ACC112 (cell line): ENCODE measurements around the gene BMPR1A.

Source experiments
- H2AFZ ChIP-seq: fragments of 200-600 bp; sonication (generic); one replicate; pipeline ENCODE4 v1.6.0; 2017; ENCODE audit warnings: antibody characterized with exemption, low read length; ENCODE audit not compliant: unreplicated experiment
- H3K27ac ChIP-seq: fragments of 200-600 bp; sonication (generic); 2 replicates; pipeline ENCODE4 v1.5.1; 2014; ENCODE audit warnings: low read depth, mild to moderate bottlenecking, antibody characterized with exemption, low read length, moderate library complexity
- H3K27me3 ChIP-seq: fragments of 200-600 bp; sonication (generic); 2 replicates; pipeline ENCODE4 v1.6.1; 2014; ENCODE audit warnings: mild to moderate bottlenecking, antibody characterized with exemption, low read length, moderate library complexity, mixed read lengths; ENCODE audit not compliant: insufficient read depth
- H3K36me3 ChIP-seq: fragments of 200-600 bp; sonication (generic); 2 replicates; pipeline ENCODE4 v1.6.1; 2016; ENCODE audit warnings: mild to moderate bottlenecking, antibody characterized with exemption, low read length, moderate library complexity, mixed read lengths; ENCODE audit not compliant: insufficient read depth
- H3K4me1 ChIP-seq: fragments of 200-600 bp; sonication (generic); one replicate; pipeline ENCODE4 v1.6.1; 2016; ENCODE audit warnings: low read length, mixed read lengths; ENCODE audit not compliant: insufficient read depth, unreplicated experiment, control insufficient read depth
- H3K4me3 ChIP-seq: fragments of 200-600 bp; sonication (generic); 2 replicates; pipeline ENCODE4 v1.5.1; 2014; ENCODE audit warnings: mild to moderate bottlenecking, low read depth, low read length
- H3K79me2 ChIP-seq: fragments of 200-600 bp; sonication (generic); one replicate; pipeline ENCODE4 v1.6.0; 2016; ENCODE audit warnings: low read length; ENCODE audit not compliant: control insufficient read depth, unreplicated experiment, insufficient read depth

Gene BMPR1A

DNA sequence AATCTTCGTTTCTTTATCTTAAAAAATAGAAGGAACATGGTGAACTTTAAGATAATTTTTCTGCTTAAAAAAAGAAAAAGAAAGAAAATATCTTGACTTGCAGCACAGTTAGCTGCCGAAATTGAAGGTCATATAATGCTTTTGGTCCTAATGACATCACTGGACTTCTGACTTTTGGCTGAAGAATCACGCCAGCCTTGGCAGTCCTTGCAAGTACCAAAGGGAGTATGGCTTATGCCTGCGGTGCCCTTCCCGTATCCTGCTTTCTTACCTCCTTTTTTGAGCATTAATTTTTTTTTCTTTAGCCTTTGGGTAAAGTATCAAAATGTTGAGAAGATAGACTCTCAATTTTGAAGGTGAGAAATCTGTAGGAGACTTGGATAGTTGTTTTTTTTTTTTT is 7.0 kb downstream of the BMPR1A start:
- Histone ChIP-seq H3K27me3 (no peaks in the 10 kb centered on the region), H3K79me2 (peaks cover 84% of the 10 kb centered on the region), H3K4me1 (no peaks in the 10 kb centered on the region), H3K27ac (no peak overlapping the region), H3K36me3 (no peaks in the 10 kb centered on the region), H2AFZ (no peak overlapping the region), H3K4me3 (no peak overlapping the region)

DNA sequence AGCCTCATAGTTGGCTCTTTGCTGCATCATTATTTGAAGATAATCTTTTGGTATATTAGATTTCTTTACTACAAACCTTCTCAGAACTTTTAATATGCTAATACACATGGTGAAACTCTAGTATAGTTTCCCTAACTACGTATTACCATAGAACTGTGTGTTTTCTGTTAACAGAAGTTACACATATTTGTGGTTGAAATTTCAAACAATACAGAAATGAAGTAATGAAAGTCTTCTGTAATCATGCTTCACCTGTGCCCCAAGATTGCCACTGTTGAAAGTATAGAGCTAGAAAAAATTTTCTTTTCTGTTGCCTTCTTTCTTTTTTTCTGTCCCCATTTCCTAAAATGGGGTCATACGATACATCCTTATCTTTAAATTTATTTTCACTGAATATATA is 9.1 kb downstream of the BMPR1A start:
- H3K4me1 ChIP-seq = peaks cover 3% of the 10 kb centered on the region
- peaks cover 85% of the 10 kb centered on the region for H3K79me2 ChIP-seq
- H3K27me3 ChIP-seq = no peaks in the 10 kb centered on the region
- H3K36me3 ChIP-seq = no peaks in the 10 kb centered on the region
- H3K27ac ChIP-seq = no peak overlapping the region
- no peak overlapping the region for H2AFZ ChIP-seq
- H3K4me3 ChIP-seq = no peak overlapping the region

DNA sequence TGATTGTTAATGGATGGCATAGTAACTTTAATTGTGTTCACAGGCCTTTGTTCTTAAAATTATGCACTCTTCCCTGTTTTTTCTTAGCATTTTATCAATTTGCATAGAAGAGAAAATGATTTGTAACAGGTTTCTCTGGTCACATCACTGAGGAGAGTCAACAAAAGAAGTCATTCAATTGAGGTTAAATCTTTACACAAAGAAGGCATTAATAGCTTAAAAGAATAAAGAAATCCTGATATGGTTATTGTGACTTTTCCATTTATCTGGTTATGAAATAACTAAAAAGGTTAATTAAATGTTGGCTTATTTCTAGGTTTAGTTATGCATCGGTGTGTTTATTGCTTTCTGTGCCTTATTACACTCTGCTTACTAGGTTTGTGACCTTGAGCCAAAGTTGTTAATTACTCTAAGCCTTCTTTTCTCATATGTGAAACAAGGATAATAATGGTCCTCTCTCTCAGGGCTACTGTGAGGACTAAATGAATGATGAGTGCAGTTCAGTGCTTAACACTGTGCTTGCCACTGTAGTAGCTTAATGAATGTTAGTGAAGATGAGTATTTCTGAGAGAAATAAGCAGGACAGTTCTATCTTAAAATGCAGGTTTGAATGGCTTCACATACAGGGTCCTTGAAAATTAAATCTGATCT is 12.1 kb downstream of the BMPR1A start:
- Histone ChIP-seq H2AFZ (no peak overlapping the region), H3K4me1 (peaks cover 3% of the 10 kb centered on the region), H3K79me2 (peaks cover 66% of the 10 kb centered on the region), H3K27ac (no peak overlapping the region), H3K36me3 (no peaks in the 10 kb centered on the region), H3K27me3 (no peaks in the 10 kb centered on the region), H3K4me3 (no peak overlapping the region)

DNA sequence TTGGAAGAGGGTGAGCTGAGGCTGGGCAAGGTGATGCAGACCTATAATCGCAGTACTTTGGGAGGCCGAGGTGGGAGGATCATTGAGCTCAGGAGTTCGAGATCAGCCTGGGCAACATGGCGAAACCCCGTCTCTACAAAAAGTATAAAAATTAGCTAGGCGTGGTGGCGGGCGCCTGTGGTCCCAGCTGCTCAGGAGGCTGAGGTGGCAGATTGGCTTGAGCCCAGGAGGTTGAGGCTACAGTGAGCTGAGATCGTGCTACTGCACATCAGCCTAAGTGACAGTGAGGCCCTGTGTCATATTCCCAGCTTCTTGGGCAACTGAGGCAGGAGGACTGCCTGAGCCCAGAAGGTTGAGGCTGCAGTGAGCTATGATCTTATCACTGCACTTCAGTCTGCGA is 13.6 kb downstream of the BMPR1A start:
- Histone ChIP-seq H2AFZ (no peak overlapping the region), H3K36me3 (no peaks in the 10 kb centered on the region), H3K4me3 (no peak overlapping the region), H3K4me1 (peaks cover 10% of the 10 kb centered on the region), H3K27ac (no peak overlapping the region), H3K27me3 (no peaks in the 10 kb centered on the region), H3K79me2 (peaks cover 56% of the 10 kb centered on the region)

DNA sequence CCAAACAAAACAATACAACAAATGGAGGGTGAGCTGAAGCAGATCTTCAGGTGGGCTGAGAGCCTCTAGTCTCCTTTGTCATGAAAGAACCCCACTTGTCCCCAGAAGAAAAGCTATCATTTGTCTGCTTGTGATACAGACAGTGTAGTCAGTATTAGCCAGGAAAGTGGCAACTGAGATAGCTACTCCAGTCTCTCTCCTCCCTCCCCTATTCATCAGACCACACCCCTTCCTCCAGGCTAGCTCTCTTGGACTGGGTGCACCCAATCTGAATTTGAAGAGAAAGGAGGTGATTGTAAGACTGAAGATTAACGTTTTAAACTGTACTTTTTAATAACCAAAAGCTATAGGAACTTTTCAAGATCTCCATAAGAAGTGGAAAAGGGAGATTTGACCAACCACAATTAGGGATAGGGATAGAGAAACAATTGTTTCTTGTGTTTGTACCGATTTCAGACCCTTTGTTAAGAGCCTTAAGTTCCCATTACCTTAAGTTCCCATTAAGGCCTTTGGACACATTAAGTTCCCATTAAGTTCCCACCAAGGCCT is 14.1 kb downstream of the BMPR1A start:
- Histone ChIP-seq H3K36me3 (no peaks in the 10 kb centered on the region), H2AFZ (no peak overlapping the region), H3K27me3 (no peaks in the 10 kb centered on the region), H3K79me2 (peaks cover 60% of the 10 kb centered on the region), H3K27ac (no peak overlapping the region), H3K4me1 (peaks cover 15% of the 10 kb centered on the region), H3K4me3 (no peak overlapping the region)

DNA sequence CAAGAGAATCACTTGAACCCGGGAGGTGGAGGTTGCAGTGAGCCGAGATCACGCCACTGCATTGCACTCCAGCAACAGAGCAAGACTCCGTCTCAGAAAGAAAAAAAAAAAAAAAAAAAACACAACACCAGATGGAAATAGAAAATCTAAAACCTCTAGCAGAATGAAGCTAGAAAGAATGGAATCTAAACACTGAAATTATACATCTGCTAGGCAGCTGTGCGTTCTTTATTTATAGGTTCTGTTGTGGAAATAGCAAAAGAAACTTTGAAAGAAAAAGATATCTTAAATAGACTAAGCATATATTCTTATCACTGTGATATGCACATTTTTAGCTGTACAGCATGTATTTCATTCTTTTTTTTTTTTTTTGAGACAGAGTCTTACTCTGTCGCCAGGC is 17.1 kb downstream of the BMPR1A start:
- Histone ChIP-seq H3K4me1 (peaks cover 16% of the 10 kb centered on the region), H3K36me3 (no peaks in the 10 kb centered on the region), H3K27ac (no peak overlapping the region), H3K79me2 (peaks cover 61% of the 10 kb centered on the region), H3K4me3 (no peak overlapping the region), H2AFZ (no peak overlapping the region), H3K27me3 (no peaks in the 10 kb centered on the region)

DNA sequence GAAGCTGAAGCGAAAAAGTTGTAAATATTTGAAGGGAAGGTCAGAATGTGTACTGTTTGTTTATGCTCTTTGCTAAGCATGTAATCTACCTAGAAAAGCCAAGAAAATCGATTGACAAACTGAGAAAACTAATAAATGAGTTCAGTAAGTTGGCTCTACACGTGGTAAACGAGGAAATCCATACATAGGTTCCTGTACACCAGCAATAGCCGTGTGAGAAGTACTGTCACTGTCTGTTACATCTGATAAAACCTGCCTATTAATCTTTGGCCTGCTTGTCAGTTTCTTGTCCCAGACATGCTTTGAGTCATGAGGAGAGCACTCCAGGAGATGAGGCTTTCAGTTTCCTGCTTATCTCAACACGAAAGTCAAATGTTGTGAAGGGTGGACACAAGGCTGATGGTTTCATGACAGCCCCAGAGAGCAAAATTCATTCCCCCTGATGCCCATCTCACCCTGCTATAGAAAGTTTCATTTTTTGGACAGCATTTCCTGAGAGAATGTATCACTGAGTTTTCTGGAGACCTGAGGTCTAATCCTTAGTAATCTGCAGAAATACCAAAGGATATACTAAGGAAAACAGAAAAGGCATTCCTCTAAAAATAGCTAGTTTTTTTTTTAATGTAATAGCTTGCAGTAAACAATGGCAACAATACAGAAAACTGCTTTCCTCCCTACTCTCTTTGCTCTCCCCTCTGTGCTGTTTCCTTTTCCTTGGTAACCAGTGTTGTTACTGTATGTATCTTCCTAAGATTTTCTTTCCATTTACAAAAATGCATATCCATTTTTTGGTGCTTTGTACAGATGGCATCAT is 18.8 kb downstream of the BMPR1A start:
- H2AFZ ChIP-seq = no peak overlapping the region
- no peaks in the 10 kb centered on the region for H3K27me3 ChIP-seq
- peak overlapping the region; percentile 10 for H3K4me3 ChIP-seq
- H3K79me2 ChIP-seq = peaks cover 57% of the 10 kb centered on the region
- H3K4me1 ChIP-seq = peaks cover 24% of the 10 kb centered on the region
- H3K36me3 ChIP-seq = no peaks in the 10 kb centered on the region
- peak overlapping the region; percentile 12; the same call in 1 of the 2 replicates for H3K27ac ChIP-seq

DNA sequence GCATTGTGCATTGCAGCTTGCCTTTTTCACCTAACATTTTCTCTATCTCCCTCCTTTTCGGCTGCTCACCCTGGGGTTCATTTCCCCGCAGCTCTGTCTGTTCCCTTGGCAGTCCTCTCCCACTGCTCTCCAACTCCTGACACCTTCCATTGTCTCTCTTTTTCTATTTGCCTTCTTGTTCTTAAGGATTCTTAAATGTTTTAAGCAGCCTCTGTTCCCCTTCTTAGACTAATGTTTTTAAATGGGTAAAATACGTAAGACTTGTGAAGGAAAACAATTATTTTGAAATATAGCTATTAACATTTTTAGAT is 19.4 kb downstream of the BMPR1A start:
- Histone ChIP-seq H3K27me3 (no peaks in the 10 kb centered on the region), H3K79me2 (peaks cover 51% of the 10 kb centered on the region), H2AFZ (no peak overlapping the region), H3K36me3 (no peaks in the 10 kb centered on the region), H3K4me1 (peaks cover 23% of the 10 kb centered on the region), H3K4me3 (no peak overlapping the region), H3K27ac (no peak overlapping the region)

DNA sequence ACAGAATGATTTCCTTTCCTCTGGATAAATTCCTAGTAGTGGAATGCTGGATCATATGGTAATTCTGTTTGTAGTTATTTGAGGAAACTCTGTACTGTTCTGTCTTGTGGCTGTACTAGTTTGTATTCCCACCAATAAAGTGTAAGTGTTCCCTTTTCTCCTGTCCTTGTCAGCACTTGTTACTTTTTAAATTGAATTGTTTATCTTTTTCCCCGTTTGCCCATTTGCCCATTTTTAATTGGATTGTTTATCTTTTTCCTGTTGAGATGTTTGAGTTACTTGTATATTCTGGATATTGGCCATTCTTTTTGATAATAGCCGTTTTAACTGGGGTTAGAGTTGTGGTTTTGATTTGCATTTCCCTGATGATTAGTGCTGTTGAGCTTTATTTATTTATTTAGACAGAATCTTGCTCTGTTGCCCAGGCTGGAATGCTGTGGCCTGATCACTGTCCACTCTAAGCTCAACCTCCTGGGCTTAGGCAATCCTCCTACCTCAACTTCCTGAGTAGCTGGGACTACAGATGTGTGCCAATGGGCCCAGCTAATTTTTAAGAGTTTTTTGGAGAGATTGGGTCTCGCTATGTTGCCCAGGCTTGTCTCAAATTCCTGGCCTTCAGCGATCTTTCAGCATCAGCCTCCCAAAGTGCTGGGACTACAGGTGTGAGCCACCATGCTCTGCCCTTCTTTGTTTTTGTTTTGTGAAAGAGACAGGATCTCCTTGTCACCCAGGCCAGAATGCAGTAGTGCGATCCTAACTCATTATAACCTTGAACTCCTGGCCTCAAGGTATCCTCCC is 23.0 kb downstream of the BMPR1A start:
- no peaks in the 10 kb centered on the region for H3K27me3 ChIP-seq
- peak overlapping the region; percentile 14; the same call in 1 of the 2 replicates for H3K4me3 ChIP-seq
- H3K27ac ChIP-seq = peak overlapping the region; percentile 28
- no peaks in the 10 kb centered on the region for H3K36me3 ChIP-seq
- no peak overlapping the region for H2AFZ ChIP-seq
- H3K79me2 ChIP-seq = peaks cover 74% of the 10 kb centered on the region
- peaks cover 22% of the 10 kb centered on the region for H3K4me1 ChIP-seq

DNA sequence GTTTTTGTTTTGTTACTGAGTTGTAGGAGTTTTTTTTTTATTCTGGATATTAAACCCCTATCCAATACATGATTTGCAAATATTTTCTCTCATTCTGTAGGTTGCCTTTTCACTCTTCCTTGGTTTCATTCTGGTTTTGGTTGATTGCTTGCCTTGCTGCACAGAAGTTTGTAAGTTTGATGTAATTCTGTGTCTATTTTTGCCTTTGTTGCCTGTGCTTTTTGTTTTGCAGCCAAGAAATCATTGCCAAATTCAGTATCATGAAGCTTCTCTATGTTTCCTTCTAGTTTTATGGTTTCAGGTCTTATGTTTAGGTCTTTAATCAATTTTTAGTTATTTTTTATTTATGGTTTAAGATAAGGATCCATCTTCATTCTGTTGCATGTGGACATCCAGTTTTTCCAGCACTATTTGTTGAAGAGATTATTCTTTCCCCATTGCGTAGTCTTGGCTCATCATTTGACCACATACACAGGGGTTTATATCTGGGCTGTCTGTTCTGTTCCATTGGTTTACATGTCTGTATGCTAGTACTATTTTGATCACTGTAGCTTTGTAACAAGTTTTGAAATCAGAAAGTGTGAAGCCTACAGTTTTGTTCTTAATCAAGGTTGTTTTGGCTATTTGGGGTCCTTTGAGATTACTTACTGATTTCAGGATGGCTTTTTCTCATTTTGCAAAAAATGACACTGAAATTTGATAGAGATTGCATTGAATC is 26.4 kb downstream of the BMPR1A start:
- no peak overlapping the region for H3K27ac ChIP-seq
- no peak overlapping the region for H2AFZ ChIP-seq
- peaks cover 22% of the 10 kb centered on the region for H3K4me1 ChIP-seq
- H3K27me3 ChIP-seq = no peaks in the 10 kb centered on the region
- H3K79me2 ChIP-seq = peaks cover 78% of the 10 kb centered on the region
- H3K4me3 ChIP-seq = no peak overlapping the region
- H3K36me3 ChIP-seq = no peaks in the 10 kb centered on the region
